Liver (tissue), 9 donors: Measurements from ENCODE around the gene CRYGS. TPM values are rescaled to one million over a fixed set of nuclear protein-coding genes. Genes with fewer than 3 reads are reported as not detected.

ENCODE experiments used
- DNase-seq: peaks from one replicate; pipeline ENCODE4 v3.0.0-alpha.2; 2017; ENCODE audit warnings: low spot score
- H3K27ac ChIP-seq, 2 donors: one replicate each; pipeline ENCODE4 v1.7.0; 2013; ENCODE audit warnings: inconsistent platforms in 2 of 2, low read length in 2 of 2, control low read depth in 1 of 2, low read depth in 1 of 2, mild to moderate bottlenecking in 1 of 2
- H3K27me3 ChIP-seq, 4 donors: one replicate each; pipeline versions ENCODE4 v1.6.1 to v1.7.0; 2013; ENCODE audit warnings: low read length in 3 of 4, inconsistent platforms in 1 of 4, mild to moderate bottlenecking in 1 of 4, moderate library complexity in 1 of 4; ENCODE audit not compliant: control insufficient read depth in 4 of 4, insufficient read depth in 4 of 4
- H3K36me3 ChIP-seq, 4 donors: one replicate each; pipeline versions ENCODE4 v1.6.1 to v1.7.0; 2013; ENCODE audit warnings: low read length in 3 of 4, mild to moderate bottlenecking in 3 of 4, low read depth in 1 of 4, moderate library complexity in 1 of 4; ENCODE audit not compliant: control insufficient read depth in 4 of 4, insufficient read depth in 3 of 4
- H3K4me1 ChIP-seq, 4 donors: one replicate each; pipeline versions ENCODE4 v1.6.1 to v1.7.0; 2013; ENCODE audit warnings: low read length in 3 of 4, mild to moderate bottlenecking in 3 of 4, moderate library complexity in 1 of 4; ENCODE audit not compliant: control insufficient read depth in 4 of 4, insufficient read depth in 4 of 4
- H3K4me3 ChIP-seq, 3 donors: one replicate each; pipeline versions ENCODE4 v1.6.1 to v1.7.0; 2013; ENCODE audit warnings: low read length in 3 of 3, control low read depth in 1 of 3, low read depth in 1 of 3, mild to moderate bottlenecking in 1 of 3
- H3K9ac ChIP-seq, 2 donors: one replicate each; pipeline ENCODE4 v1.7.0; 2013; ENCODE audit warnings: low read length in 2 of 2, mild to moderate bottlenecking in 2 of 2, moderate library complexity in 2 of 2, control low read depth in 1 of 2, low read depth in 1 of 2
- H3K9me3 ChIP-seq, 4 donors: one replicate each; pipeline versions ENCODE4 v1.6.1 to v1.7.0; 2013; ENCODE audit warnings: low read length in 3 of 4; ENCODE audit not compliant: control insufficient read depth in 4 of 4
- EGR1 ChIP-seq, 2 donors: IDR thresholded peaks; 2 replicates each; pipeline ENCODE4 v1.6.1; 2016 to 2018; ENCODE audit warnings: antibody characterized with exemption in 2 of 2, low read depth in 2 of 2
- FOXA1 ChIP-seq: IDR thresholded peaks from 2 replicates; pipeline ENCODE4 v1.6.1; 2016; ENCODE audit warnings: antibody characterized with exemption
- FOXA2 ChIP-seq: IDR thresholded peaks from 2 replicates; pipeline ENCODE4 v1.6.1; 2016; ENCODE audit warnings: antibody characterized with exemption
- GABPA ChIP-seq, 2 donors: IDR thresholded peaks in 1 of 2; conservative IDR thresholded peaks in 1 of 2; 2 replicates each; pipeline ENCODE4 v1.6.1; 2016; ENCODE audit warnings: antibody characterized with exemption in 2 of 2, mild to moderate bottlenecking in 1 of 2, moderate library complexity in 1 of 2
- HNF4A ChIP-seq, 2 donors: conservative IDR thresholded peaks; 2 replicates each; pipeline ENCODE4 v1.6.1; 2016; ENCODE audit warnings: antibody characterized with exemption in 2 of 2, mild to moderate bottlenecking in 2 of 2
- HNF4G ChIP-seq: IDR thresholded peaks from 2 replicates; pipeline ENCODE4 v1.6.1; 2016; ENCODE audit warnings: antibody characterized with exemption
- JUND ChIP-seq, 2 donors: IDR thresholded peaks; 2 replicates each; pipeline ENCODE4 v1.6.1; 2016; ENCODE audit warnings: antibody characterized with exemption in 2 of 2
- NR2F2 ChIP-seq: IDR thresholded peaks from 2 replicates; pipeline ENCODE4 v1.6.1; 2016; ENCODE audit warnings: antibody characterized with exemption
- RAD21 ChIP-seq, 2 donors: IDR thresholded peaks; 2 replicates each; pipeline ENCODE4 v1.6.1; 2016; ENCODE audit warnings: antibody characterized with exemption in 2 of 2, mild to moderate bottlenecking in 2 of 2
- RXRA ChIP-seq, 2 donors: IDR thresholded peaks; 2 replicates each; pipeline ENCODE4 v1.6.1; 2017 to 2018; ENCODE audit warnings: antibody characterized with exemption in 2 of 2, mild to moderate bottlenecking in 1 of 2
- SP1 ChIP-seq: IDR thresholded peaks from 2 replicates; pipeline ENCODE4 v1.6.1; 2018; ENCODE audit warnings: antibody characterized with exemption, mild to moderate bottlenecking
- TAF1 ChIP-seq: conservative IDR thresholded peaks from 2 replicates; pipeline ENCODE4 v1.6.1; 2016; ENCODE audit warnings: antibody characterized with exemption, mild to moderate bottlenecking
- YY1 ChIP-seq: IDR thresholded peaks from 2 replicates; pipeline ENCODE4 v1.6.1; 2016; ENCODE audit warnings: antibody characterized with exemption, mild to moderate bottlenecking
- WGBS: extraction: QIAGEN DNeasy Blood & Tissue Kit; methylation state at CpG from one replicate; pipeline ENCODE4 v1.1.7; 2013; 5-methylcytosine and 5-hydroxymethylcytosine counted together
- polyA plus RNA-seq, 2 donors: library from polyadenylated mRNA; stranded (reverse) in 1 of 2; unstranded in 1 of 2; fragments of 200-250 nt in 1 of 2; fragments of >200 nt in 1 of 2; fragmentation: Nextera tagmentation in 1 of 2; extraction: Ambion mirVana in 1 of 2; gene quantifications; one replicate each; pipeline versions ENCODE4 v1.2.1 to v1.2.3, GENCODE V29; 2013 to 2015
- total RNA-seq, 2 donors: library from RNA; depleted of rRNA; stranded (reverse); fragments of >200 nt; gene quantifications; one replicate each; pipeline ENCODE4 v1.2.3, GENCODE V29; 2014
- TF ChIP-seq, protein P1 (sequence below): IDR thresholded peaks from 2 replicates; pipeline ENCODE4 v1.6.1; 2016; ENCODE audit warnings: antibody characterized with exemption
- TF ChIP-seq, protein P2 (sequence below): IDR thresholded peaks from 2 replicates; pipeline ENCODE4 v1.6.1; 2016; ENCODE audit warnings: antibody characterized with exemption
- TF ChIP-seq, protein P3 (sequence below): IDR thresholded peaks from 2 replicates; pipeline ENCODE4 v1.6.1; 2016; ENCODE audit warnings: antibody characterized with exemption
- TF ChIP-seq, protein P4 (sequence below): fragments of 150-350 bp; IDR thresholded peaks from 2 replicates; pipeline ENCODE4 v1.5.1; 2017; ENCODE audit warnings: improper control_type of control experiment, low read depth, low read length; ENCODE audit not compliant: missing input control
- TF ChIP-seq, protein P5 (sequence below): IDR thresholded peaks from 2 replicates; pipeline ENCODE4 v1.6.1; 2016; ENCODE audit warnings: antibody characterized with exemption, mild to moderate bottlenecking
- donor health status: healthy.
- donor health status: healthy.
- donor health status: healthy.
- donor health status: healthy.
- donor health status: healthy.

CRYGS gene
- total and polyA plus RNA-seq, 4 donors: 0.53 to 3.6 (median 1.2) TPM

DNA sequence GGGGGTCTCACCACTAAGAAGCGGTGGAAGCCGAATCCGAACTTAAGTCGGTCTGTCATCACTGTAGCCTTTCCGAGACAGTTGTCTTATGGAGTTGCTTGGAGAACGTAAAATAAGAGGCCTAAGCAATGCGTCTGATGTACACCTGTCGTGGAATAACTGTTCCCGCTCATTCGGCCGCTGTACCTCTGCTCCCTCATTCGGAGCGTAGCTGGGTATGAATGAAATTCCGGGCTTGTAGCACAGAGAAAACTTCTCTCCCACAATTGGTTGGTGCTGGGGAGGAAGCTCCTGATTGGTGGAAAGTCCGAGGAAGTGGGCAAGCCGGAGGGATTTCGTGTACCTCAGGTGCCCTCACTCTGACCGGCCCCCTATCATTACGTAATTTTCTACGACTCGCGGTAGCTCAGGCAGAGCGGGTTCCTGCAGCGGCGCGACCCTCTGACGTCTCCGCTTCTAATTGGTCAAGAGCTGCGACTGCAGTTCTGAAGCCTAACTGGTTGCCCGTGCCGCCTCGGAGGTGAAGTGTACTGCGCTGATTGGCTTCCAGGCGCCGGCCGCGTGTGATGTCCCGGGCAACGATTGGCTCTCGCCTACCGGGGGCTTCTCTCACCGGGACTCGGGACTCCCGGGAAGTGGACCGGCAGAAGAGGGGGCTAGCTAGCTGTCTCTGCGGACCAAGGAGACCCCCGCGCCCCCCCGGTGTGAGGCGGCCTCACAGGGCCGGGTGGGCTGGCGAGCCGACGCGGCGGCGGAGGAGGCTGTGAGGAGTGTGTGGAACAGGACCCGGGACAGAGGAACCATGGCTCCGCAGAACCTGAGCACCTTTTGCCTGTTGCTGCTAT, 26.1 kb upstream of the CRYGS start, which contains the start of gene DNAJB11:
TSS of gene DNAJB11 (plus strand) at position 625 of the 845 bp plus-strand sequence. CDS start at position 803, 178 bp downstream.
- Histone ChIP-seq H3K27ac (peak within 1 kb of the TSS; percentile 79 to 93), H3K9ac (peak within 1 kb of the TSS; percentile 85 to 87), H3K36me3 (peaks cover 2 to 19% (median 8%) of the 10 kb centered on the region in 4 donors), H3K4me1 (peaks cover 0 to 40% (median 30%) of the 10 kb centered on the region in 4 donors), H3K27me3 (no peaks in the 10 kb centered on the region), H3K4me3 (peak within 1 kb of the TSS; percentile 77 to 97 (median 97)), H3K9me3 (no peaks in the 10 kb centered on the region)
- under 1% methylated on average over 59 of the region's 59 CpGs for WGBS
- peak; percentile 98 for DNase-seq
- no peak for TF ChIP-seq FOXA1
- no peak for TF ChIP-seq RAD21 (IDR thresholded peaks at IDR 0.05)
- peak; percentile 98 for TF ChIP-seq SP1
- TF ChIP-seq, protein P1, sequence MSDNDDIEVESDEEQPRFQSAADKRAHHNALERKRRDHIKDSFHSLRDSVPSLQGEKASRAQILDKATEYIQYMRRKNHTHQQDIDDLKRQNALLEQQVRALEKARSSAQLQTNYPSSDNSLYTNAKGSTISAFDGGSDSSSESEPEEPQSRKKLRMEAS: peak; percentile 80
- peak; percentile 44 to 48 for TF ChIP-seq HNF4A (conservative IDR thresholded peaks at IDR 0.05)
- TF ChIP-seq NR2F2: peak; percentile 57
- peak; percentile 42 to 79 for TF ChIP-seq GABPA (IDR thresholded peaks at IDR 0.05 in 1 of 2, conservative IDR thresholded peaks at IDR 0.05 in 1 of 2)
- no peak for TF ChIP-seq FOXA2
- TF ChIP-seq, protein P2, sequence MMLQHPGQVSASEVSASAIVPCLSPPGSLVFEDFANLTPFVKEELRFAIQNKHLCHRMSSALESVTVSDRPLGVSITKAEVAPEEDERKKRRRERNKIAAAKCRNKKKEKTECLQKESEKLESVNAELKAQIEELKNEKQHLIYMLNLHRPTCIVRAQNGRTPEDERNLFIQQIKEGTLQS: peak; percentile 60
- TF ChIP-seq RXRA (IDR thresholded peaks at IDR 0.05): peak; percentile 90 to 96
- TF ChIP-seq, protein P3, sequence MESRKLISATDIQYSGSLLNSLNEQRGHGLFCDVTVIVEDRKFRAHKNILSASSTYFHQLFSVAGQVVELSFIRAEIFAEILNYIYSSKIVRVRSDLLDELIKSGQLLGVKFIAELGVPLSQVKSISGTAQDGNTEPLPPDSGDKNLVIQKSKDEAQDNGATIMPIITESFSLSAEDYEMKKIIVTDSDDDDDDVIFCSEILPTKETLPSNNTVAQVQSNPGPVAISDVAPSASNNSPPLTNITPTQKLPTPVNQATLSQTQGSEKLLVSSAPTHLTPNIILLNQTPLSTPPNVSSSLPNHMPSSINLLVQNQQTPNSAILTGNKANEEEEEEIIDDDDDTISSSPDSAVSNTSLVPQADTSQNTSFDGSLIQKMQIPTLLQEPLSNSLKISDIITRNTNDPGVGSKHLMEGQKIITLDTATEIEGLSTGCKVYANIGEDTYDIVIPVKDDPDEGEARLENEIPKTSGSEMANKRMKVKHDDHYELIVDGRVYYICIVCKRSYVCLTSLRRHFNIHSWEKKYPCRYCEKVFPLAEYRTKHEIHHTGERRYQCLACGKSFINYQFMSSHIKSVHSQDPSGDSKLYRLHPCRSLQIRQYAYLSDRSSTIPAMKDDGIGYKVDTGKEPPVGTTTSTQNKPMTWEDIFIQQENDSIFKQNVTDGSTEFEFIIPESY: peak; percentile 97
- TF ChIP-seq HNF4G: no peak
- peak; percentile 99 for TF ChIP-seq TAF1
- TF ChIP-seq, protein P4, sequence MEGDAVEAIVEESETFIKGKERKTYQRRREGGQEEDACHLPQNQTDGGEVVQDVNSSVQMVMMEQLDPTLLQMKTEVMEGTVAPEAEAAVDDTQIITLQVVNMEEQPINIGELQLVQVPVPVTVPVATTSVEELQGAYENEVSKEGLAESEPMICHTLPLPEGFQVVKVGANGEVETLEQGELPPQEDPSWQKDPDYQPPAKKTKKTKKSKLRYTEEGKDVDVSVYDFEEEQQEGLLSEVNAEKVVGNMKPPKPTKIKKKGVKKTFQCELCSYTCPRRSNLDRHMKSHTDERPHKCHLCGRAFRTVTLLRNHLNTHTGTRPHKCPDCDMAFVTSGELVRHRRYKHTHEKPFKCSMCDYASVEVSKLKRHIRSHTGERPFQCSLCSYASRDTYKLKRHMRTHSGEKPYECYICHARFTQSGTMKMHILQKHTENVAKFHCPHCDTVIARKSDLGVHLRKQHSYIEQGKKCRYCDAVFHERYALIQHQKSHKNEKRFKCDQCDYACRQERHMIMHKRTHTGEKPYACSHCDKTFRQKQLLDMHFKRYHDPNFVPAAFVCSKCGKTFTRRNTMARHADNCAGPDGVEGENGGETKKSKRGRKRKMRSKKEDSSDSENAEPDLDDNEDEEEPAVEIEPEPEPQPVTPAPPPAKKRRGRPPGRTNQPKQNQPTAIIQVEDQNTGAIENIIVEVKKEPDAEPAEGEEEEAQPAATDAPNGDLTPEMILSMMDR: no peak
- peak; percentile 57 to 67 for TF ChIP-seq JUND (IDR thresholded peaks at IDR 0.05)
- TF ChIP-seq, protein P5, sequence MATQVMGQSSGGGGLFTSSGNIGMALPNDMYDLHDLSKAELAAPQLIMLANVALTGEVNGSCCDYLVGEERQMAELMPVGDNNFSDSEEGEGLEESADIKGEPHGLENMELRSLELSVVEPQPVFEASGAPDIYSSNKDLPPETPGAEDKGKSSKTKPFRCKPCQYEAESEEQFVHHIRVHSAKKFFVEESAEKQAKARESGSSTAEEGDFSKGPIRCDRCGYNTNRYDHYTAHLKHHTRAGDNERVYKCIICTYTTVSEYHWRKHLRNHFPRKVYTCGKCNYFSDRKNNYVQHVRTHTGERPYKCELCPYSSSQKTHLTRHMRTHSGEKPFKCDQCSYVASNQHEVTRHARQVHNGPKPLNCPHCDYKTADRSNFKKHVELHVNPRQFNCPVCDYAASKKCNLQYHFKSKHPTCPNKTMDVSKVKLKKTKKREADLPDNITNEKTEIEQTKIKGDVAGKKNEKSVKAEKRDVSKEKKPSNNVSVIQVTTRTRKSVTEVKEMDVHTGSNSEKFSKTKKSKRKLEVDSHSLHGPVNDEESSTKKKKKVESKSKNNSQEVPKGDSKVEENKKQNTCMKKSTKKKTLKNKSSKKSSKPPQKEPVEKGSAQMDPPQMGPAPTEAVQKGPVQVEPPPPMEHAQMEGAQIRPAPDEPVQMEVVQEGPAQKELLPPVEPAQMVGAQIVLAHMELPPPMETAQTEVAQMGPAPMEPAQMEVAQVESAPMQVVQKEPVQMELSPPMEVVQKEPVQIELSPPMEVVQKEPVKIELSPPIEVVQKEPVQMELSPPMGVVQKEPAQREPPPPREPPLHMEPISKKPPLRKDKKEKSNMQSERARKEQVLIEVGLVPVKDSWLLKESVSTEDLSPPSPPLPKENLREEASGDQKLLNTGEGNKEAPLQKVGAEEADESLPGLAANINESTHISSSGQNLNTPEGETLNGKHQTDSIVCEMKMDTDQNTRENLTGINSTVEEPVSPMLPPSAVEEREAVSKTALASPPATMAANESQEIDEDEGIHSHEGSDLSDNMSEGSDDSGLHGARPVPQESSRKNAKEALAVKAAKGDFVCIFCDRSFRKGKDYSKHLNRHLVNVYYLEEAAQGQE: peak; percentile 85
- peak; percentile 51 for TF ChIP-seq YY1
- no peak for TF ChIP-seq EGR1 (IDR thresholded peaks at IDR 0.05; ENCODE audit: low read depth in 2 of 2)
